Activated naive CD8-positive, alpha-beta T cell treated with anti-CD3 and anti-CD28 coated beads, Interleukin-2, amount 50 U/mL, for 24 hours (primary cell): ENCODE results near the gene NKIRAS2.
"Not testable (repeated sequence)": the region's sequence is repeated elsewhere in the genome, so short reads cannot be mapped to it uniquely, and the experiment has no call there.

Experiments used
- ATAC-seq: fragments of 150-1000 bp; cut with Tn5 transposase; one replicate; pipeline ENCODE4 v1.10.0; 2021
- DNase-seq: peaks from one replicate; pipeline ENCODE4 v3.0.0; 2021
- H3K27ac Mint-ChIP-seq: one replicate; pipeline ENCODE4 v1.8.0; 2021; ENCODE audit warnings: mild to moderate bottlenecking, mixed read lengths
- H3K27me3 Mint-ChIP-seq: one replicate; pipeline ENCODE4 v1.8.0; 2021; ENCODE audit warnings: mixed read lengths
- H3K36me3 Mint-ChIP-seq: one replicate; pipeline ENCODE4 v1.8.0; 2021; ENCODE audit warnings: low read depth, mixed read lengths
- H3K4me1 Mint-ChIP-seq: one replicate; pipeline ENCODE4 v1.8.0; 2021; ENCODE audit warnings: mixed read lengths
- H3K4me3 Mint-ChIP-seq: one replicate; pipeline ENCODE4 v1.8.0; 2021; ENCODE audit warnings: mild to moderate bottlenecking, moderate library complexity, mixed read lengths
- H3K9me3 Mint-ChIP-seq: one replicate; pipeline ENCODE4 v1.8.0; 2021; ENCODE audit warnings: mixed read lengths

NKIRAS2 gene

GRCh38 chr17:41985919-41986318 lies 34.0 kb upstream of the NKIRAS2 start:
- H3K4me1 Mint-ChIP-seq: peaks cover 19% of the 10 kb centered on the region
- peaks cover 66% of the 10 kb centered on the region for H3K36me3 Mint-ChIP-seq
- no peaks in the 10 kb centered on the region for H3K27me3 Mint-ChIP-seq
- no peak overlapping the region for H3K27ac Mint-ChIP-seq
- H3K4me3 Mint-ChIP-seq: no peak overlapping the region
- no peak for DNase-seq
- no peak for ATAC-seq
- no peaks in the 10 kb centered on the region for H3K9me3 Mint-ChIP-seq

DNA sequence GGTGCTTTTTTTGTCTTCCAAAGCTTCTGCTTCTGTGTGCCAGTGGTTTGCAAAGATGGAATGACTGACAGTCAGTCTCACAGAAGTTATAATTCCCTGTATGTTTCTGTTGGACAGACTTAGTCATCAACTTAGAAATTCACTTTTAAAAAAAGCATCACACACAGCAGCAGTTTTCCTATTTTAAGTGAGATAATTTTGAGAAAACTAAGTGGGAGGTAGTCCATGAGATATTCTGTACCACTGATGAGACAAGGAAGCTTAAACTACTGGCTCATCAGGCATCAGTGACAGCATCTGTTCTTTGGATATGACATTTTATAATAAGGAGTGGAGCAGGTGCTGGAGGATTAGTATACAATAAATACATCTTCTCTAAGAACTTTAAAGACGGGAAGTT lies 33.3 kb upstream of the NKIRAS2 start:
- ATAC-seq (no peak), DNase-seq (no peak)
- Mint-ChIP-seq H3K4me3 (no peak overlapping the region), H3K27me3 (no peaks in the 10 kb centered on the region), H3K36me3 (peaks cover 68% of the 10 kb centered on the region), H3K27ac (peak overlapping the region; percentile 83), H3K4me1 (peaks cover 19% of the 10 kb centered on the region), H3K9me3 (no peaks in the 10 kb centered on the region)

- H3K27ac Mint-ChIP-seq: peak overlapping the region; percentile 83
- DNase-seq: no peak
- peaks cover 19% of the 10 kb centered on the region for H3K4me1 Mint-ChIP-seq
- H3K9me3 Mint-ChIP-seq: no peaks in the 10 kb centered on the region
- H3K27me3 Mint-ChIP-seq: no peaks in the 10 kb centered on the region
- H3K36me3 Mint-ChIP-seq: peaks cover 64% of the 10 kb centered on the region
- ATAC-seq: peak; percentile 93
- no peak overlapping the region for H3K4me3 Mint-ChIP-seq
Measured at GRCh38 chr17:41987642-41988041, 32.2 kb upstream of the NKIRAS2 start.

- Mint-ChIP-seq H3K27ac (peak overlapping the region; percentile 83), H3K4me3 (no peak overlapping the region)
Measured at GRCh38 chr17:41988418-41988817, 31.5 kb upstream of the NKIRAS2 start.

DNA sequence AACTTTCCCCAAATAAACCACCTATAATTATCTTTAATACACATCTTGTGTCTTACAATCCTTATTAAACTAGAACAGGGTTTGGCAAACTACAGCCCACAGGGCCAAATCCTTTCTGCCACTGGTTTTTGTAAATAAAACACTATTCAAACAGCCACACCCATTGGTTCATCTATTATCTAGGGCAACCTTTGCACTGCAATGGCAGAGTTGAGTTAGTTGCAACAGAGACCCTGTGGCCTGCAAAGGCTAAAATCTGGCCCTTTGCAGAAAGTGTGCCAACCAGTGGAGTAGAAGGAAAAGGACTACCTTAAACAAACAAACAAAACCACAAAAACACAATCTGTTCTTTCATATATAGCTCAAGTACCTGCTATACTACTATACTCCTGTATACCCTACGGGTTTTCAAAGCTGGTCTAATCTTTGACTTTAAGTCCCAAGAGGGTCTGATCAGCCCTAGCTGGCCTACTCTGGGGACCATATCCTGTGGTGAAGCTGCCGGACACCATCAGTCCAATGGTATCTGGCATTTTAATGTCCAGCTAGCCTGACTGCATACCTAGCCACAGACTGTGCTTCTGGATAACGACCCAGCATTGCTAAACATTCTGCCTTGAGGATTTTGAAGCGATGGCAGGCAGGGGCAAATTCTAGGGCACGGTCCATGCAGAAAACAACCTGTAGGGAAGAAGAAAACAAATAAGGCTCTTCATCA lies 30.0 kb upstream of the NKIRAS2 start:
- peaks cover 63% of the 10 kb centered on the region for H3K36me3 Mint-ChIP-seq
- no peak for DNase-seq
- no peak for ATAC-seq
- no peaks in the 10 kb centered on the region for H3K9me3 Mint-ChIP-seq
- H3K27ac Mint-ChIP-seq: no peak overlapping the region
- H3K4me1 Mint-ChIP-seq: peaks cover 19% of the 10 kb centered on the region
- no peak overlapping the region for H3K4me3 Mint-ChIP-seq
- H3K27me3 Mint-ChIP-seq: no peaks in the 10 kb centered on the region

More at GRCh38 chr17:41988418-41988817, 31.5 kb upstream of the NKIRAS2 start:
- peaks cover 63% of the 10 kb centered on the region for H3K36me3 Mint-ChIP-seq
- DNase-seq (no peak), ATAC-seq (no peak)
- H3K9me3 Mint-ChIP-seq: no peaks in the 10 kb centered on the region
- H3K27me3 Mint-ChIP-seq: no peaks in the 10 kb centered on the region
- peaks cover 19% of the 10 kb centered on the region for H3K4me1 Mint-ChIP-seq

DNA sequence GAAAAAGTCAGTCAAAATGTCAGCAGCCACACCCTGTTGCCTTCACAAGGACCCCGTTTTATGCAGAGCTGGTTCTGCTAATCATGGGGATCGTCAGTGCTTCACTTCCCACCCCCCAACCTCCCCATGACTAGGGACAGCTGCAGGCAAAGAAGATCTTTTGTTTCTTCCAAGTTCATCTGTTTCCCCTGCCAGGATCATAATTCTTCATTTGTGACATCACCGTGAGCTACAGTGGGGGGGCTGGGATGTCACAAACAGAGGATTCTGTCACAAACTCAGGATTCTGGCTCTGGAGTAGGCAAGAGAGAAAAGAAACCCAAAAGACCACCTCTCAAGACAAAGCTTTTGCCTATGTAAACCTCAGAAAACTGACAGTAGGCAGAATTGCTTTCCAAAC lies 27.3 kb upstream of the NKIRAS2 start:
- Mint-ChIP-seq H3K4me3 (no peak overlapping the region), H3K9me3 (no peaks in the 10 kb centered on the region), H3K36me3 (peaks cover 59% of the 10 kb centered on the region), H3K27ac (no peak overlapping the region), H3K27me3 (no peaks in the 10 kb centered on the region), H3K4me1 (peaks cover 30% of the 10 kb centered on the region)
- DNase-seq (no peak), ATAC-seq (no peak)

DNA sequence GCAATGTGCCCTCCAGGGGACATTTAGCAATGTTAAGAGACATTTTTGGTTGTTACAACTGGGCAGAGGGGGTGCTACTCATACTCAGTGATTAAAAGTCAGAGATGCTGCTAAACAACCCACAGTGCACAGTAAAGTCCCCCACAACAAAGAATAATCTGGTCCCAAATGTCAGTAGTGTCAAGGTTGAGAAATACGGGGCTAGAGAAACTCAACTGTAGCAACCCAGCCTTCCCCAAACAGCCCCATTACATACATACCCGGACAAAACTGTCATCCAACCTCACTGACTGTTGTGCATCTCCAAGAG lies 23.1 kb upstream of the NKIRAS2 start:
- Mint-ChIP-seq H3K27me3 (no peaks in the 10 kb centered on the region), H3K9me3 (no peaks in the 10 kb centered on the region), H3K4me3 (no peak overlapping the region), H3K36me3 (peaks cover 52% of the 10 kb centered on the region), H3K27ac (peak overlapping the region; percentile 81), H3K4me1 (peaks cover 21% of the 10 kb centered on the region)
- ATAC-seq (peak; percentile 65), DNase-seq (no peak)

DNA sequence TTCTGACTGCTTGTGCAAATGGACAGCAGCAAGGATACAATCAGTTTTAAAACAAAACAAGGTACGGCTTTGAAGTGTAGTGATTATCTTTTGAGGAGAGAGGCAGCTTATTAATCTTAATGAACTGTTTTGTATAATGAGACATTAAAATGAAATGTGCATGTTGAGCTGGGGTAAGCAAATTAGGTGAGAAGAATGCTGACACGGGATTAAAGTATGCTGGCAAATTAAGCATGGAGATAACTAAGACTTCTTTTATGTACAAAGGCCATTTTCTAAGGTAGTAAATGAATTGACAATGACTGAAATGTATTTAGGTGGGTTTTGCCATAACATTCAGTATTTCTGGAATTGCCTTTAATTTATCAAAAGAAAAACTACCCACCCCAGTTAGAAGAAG lies 21.4 kb upstream of the NKIRAS2 start:
- peaks cover 49% of the 10 kb centered on the region for H3K36me3 Mint-ChIP-seq
- H3K9me3 Mint-ChIP-seq: no peaks in the 10 kb centered on the region
- H3K27me3 Mint-ChIP-seq: no peaks in the 10 kb centered on the region
- H3K4me3 Mint-ChIP-seq: no peak overlapping the region
- H3K4me1 Mint-ChIP-seq: peaks cover 23% of the 10 kb centered on the region
- DNase-seq (no peak), ATAC-seq (no peak)
- H3K27ac Mint-ChIP-seq: no peak overlapping the region

GRCh38 chr17:42000413-42001133 lies 19.3 kb upstream of the NKIRAS2 start:
- DNase-seq (no peak), ATAC-seq (no peak)
- Mint-ChIP-seq H3K4me3 (no peak overlapping the region), H3K27ac (peak overlapping the region; percentile 61), H3K4me1 (peaks cover 25% of the 10 kb centered on the region), H3K27me3 (no peaks in the 10 kb centered on the region), H3K9me3 (no peaks in the 10 kb centered on the region), H3K36me3 (peaks cover 46% of the 10 kb centered on the region)

- no peak for DNase-seq
- H3K4me1 Mint-ChIP-seq: peaks cover 14% of the 10 kb centered on the region
- H3K27me3 Mint-ChIP-seq: no peaks in the 10 kb centered on the region
- peaks cover 38% of the 10 kb centered on the region for H3K36me3 Mint-ChIP-seq
- no peak for ATAC-seq
- H3K4me3 Mint-ChIP-seq: no peak overlapping the region
- H3K27ac Mint-ChIP-seq: no peak overlapping the region
- no peaks in the 10 kb centered on the region for H3K9me3 Mint-ChIP-seq
Measured at GRCh38 chr17:42001729-42002128, 18.2 kb upstream of the NKIRAS2 start.

DNA sequence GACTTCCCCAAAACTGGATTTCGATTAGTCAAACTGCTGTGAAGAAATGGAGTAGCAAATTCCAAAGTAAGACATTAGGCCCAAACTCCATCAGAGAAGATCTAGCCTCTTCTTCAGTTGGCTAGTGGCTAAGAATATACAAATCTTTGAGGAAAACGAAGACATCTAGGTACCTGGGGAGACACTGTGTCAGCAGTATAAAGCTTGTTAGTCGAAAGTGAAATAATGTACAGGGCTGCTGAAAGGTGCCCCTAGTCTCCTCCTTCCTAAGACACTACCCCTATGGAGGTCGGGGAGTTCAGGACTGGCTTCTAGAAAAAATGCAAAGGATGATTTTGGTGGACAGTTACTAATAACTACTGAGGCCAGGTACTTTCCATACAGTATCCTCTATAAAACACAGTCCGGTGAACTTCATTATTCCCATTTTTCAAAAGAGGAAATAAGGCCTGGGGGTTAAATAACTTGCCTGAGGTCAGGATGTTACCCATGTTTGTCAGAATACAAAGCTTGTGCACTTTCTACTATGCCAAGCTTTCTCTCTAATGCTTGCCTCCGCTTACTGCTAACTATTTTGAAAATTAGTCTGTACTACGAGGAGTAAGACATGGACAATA lies 17.6 kb upstream of the NKIRAS2 start:
- ATAC-seq (no peak), DNase-seq (no peak)
- Mint-ChIP-seq H3K4me3 (no peak overlapping the region), H3K36me3 (peaks cover 36% of the 10 kb centered on the region), H3K27me3 (no peaks in the 10 kb centered on the region), H3K9me3 (no peaks in the 10 kb centered on the region), H3K27ac (no peak overlapping the region), H3K4me1 (peaks cover 13% of the 10 kb centered on the region)

DNA sequence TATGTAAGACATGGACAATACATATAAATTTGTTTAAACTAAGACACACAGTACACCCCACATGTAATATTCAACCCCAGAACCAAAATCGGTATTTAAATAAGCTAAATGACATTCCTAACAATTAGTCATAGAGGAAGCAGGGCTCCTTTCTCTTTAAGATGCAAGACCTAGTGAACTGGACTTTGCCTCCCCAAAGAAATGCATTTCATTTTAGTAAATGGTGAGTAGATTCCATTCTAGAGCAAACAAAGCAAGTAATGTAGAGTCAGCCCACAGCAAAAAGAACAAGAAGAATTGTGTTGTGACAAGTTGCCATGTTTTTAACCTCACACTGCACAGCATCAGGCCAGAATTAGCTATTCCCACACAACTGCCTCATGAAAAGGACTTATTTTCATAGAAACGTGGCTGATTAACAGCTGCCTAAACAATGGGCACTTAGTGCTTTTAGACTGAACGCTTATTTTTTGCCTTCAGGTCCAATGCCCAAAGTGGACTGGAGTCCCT lies 17.0 kb upstream of the NKIRAS2 start:
- no peaks in the 10 kb centered on the region for H3K9me3 Mint-ChIP-seq
- H3K36me3 Mint-ChIP-seq: peaks cover 35% of the 10 kb centered on the region
- H3K4me3 Mint-ChIP-seq: no peak overlapping the region
- no peak for DNase-seq
- ATAC-seq: no peak
- H3K4me1 Mint-ChIP-seq: peaks cover 11% of the 10 kb centered on the region
- H3K27ac Mint-ChIP-seq: no peak overlapping the region
- H3K27me3 Mint-ChIP-seq: no peaks in the 10 kb centered on the region

DNA sequence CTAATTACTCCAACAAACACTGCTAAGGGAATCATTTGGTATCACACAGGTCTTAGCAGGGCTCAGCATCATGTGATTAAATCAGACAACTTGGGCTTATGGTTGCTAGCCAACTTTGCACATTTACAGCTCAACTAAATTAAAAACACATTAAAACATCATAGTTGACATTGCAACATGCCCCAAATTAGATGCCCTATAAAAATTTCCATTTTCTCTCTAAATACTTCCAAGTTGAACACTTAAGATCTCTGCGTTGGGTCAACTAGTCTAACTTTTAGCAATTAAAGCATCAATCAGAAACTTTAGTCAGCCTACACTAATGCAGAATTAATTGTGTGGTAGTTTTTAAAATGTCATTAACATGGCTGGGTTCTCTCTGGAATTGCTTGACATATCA lies 14.7 kb upstream of the NKIRAS2 start:
- DNase-seq (no peak), ATAC-seq (no peak)
- peaks cover 32% of the 10 kb centered on the region for H3K36me3 Mint-ChIP-seq
- H3K9me3 Mint-ChIP-seq: no peaks in the 10 kb centered on the region
- peak overlapping the region; percentile 37 for H3K27ac Mint-ChIP-seq
- H3K4me1 Mint-ChIP-seq: peaks cover 19% of the 10 kb centered on the region
- no peaks in the 10 kb centered on the region for H3K27me3 Mint-ChIP-seq
- H3K4me3 Mint-ChIP-seq: no peak overlapping the region

GRCh38 chr17:42009170-42009569 lies 10.7 kb upstream of the NKIRAS2 start:
- H3K27ac Mint-ChIP-seq: no peak overlapping the region
- no peaks in the 10 kb centered on the region for H3K27me3 Mint-ChIP-seq
- ATAC-seq: no peak
- no peak overlapping the region for H3K4me3 Mint-ChIP-seq
- peaks cover 18% of the 10 kb centered on the region for H3K36me3 Mint-ChIP-seq
- no peak for DNase-seq
- no peaks in the 10 kb centered on the region for H3K9me3 Mint-ChIP-seq
- H3K4me1 Mint-ChIP-seq: peaks cover 45% of the 10 kb centered on the region

- not testable (repeated sequence) for DNase-seq, H3K4me3 Mint-ChIP-seq, ATAC-seq, H3K27ac Mint-ChIP-seq, H3K9me3 Mint-ChIP-seq, H3K27me3 Mint-ChIP-seq
- peaks cover 19% of the 10 kb centered on the region for H3K36me3 Mint-ChIP-seq
- H3K4me1 Mint-ChIP-seq: peaks cover 50% of the 10 kb centered on the region
Measured at GRCh38 chr17:42010266-42010680, 9.6 kb upstream of the NKIRAS2 start.
